Ectodermal cell (in vitro differentiated cells): Measurements from ENCODE around the gene AMPD2.

Experiments
- H3K27ac ChIP-seq: 2 replicates; pipeline ENCODE4 v1.7.0; 2013; ENCODE audit warnings: mild to moderate bottlenecking, low read depth, low read length; ENCODE audit not compliant: insufficient read depth, poor library complexity, severe bottlenecking
- H3K27me3 ChIP-seq: 2 replicates; pipeline ENCODE4 v1.7.0; 2013; ENCODE audit warnings: mild to moderate bottlenecking, low read length; ENCODE audit not compliant: insufficient read depth, control insufficient read depth, poor library complexity, severe bottlenecking
- H3K36me3 ChIP-seq: one replicate; pipeline ENCODE4 v1.7.0; 2013; ENCODE audit warnings: low read length; ENCODE audit not compliant: control insufficient read depth, insufficient read depth
- H3K4me1 ChIP-seq: one replicate; pipeline ENCODE4 v1.7.0; 2013; ENCODE audit warnings: low read length; ENCODE audit not compliant: control insufficient read depth, insufficient read depth
- H3K4me3 ChIP-seq: 2 replicates; pipeline ENCODE4 v1.7.0; 2013; ENCODE audit warnings: low read depth, low read length, control low read depth; ENCODE audit not compliant: insufficient read depth
- H3K9me3 ChIP-seq: 2 replicates; pipeline ENCODE4 v1.7.0; 2013; ENCODE audit warnings: mild to moderate bottlenecking, low read length, moderate library complexity; ENCODE audit not compliant: control insufficient read depth
- WGBS, 2 experiments: methylation state at CpG; one replicate each; pipeline ENCODE4 v1.1.7; 2013; ENCODE audit warnings: missing lambda C conversion rate in 2 of 2; 5-methylcytosine and 5-hydroxymethylcytosine counted together

AMPD2 gene

GRCh38 chr1:109623601-109624161 lies 4.0 kb downstream of the AMPD2 start:
- peaks cover 16% of the 10 kb centered on the region for H3K36me3 ChIP-seq
- H3K9me3 ChIP-seq, result no peaks in the 10 kb centered on the region
- H3K27me3 ChIP-seq, result no peaks in the 10 kb centered on the region
- no peak overlapping the region for H3K4me3 ChIP-seq
- WGBS, 2 experiments, result 89 to 90% methylated on average over 11 of the region's 11 CpGs
- no peak overlapping the region for H3K27ac ChIP-seq
- peaks cover 39% of the 10 kb centered on the region for H3K4me1 ChIP-seq

DNA sequence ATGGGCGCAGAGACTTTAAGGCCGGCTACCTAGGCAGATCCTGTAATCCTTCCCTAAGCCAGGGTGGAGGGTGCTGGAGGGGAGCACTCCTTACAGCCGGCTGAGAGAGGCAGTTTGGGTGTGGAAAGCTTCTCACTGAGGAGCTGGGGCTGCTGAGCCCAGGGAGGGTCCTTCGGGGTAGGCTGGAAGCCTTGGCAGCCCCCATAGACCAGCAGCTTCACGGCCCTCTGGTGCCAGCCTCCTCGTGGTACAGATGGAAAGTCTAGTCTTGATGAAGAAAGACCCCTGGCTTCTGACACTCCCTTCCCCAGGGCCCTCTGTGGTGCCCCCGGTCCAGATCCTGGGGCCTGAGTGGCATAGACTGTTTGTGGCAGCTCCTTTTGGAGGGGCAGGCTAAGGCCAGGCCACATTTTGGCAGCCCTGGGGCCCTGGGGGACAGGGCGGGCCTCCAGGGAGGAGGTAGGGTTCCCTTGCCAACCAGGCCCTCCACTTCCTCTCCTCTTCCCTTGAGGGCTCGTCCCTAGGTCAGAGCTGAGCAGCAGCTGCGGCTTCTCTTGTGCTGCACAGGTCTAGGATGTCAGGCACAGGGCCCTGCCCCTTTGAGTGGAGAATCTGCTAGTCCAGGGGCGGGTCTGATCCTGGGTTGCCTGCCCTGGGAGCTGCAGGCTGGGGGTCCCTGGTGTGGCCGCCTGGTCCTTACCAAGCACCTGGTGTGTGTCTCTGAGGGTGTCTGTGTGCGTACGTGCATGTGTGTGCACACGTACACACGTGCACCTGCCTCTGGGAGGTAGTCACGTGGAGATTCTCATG lies 4.8 kb downstream of the AMPD2 start:
- H3K9me3 ChIP-seq, result no peaks in the 10 kb centered on the region
- H3K27me3 ChIP-seq, result no peaks in the 10 kb centered on the region
- H3K4me3 ChIP-seq, result no peak overlapping the region
- H3K4me1 ChIP-seq, result peaks cover 33% of the 10 kb centered on the region
- H3K36me3 ChIP-seq, result peaks cover 17% of the 10 kb centered on the region
- 91 to 92% methylated on average over 17 of the region's 17 CpGs for WGBS, 2 experiments
- H3K27ac ChIP-seq, result no peak overlapping the region

DNA sequence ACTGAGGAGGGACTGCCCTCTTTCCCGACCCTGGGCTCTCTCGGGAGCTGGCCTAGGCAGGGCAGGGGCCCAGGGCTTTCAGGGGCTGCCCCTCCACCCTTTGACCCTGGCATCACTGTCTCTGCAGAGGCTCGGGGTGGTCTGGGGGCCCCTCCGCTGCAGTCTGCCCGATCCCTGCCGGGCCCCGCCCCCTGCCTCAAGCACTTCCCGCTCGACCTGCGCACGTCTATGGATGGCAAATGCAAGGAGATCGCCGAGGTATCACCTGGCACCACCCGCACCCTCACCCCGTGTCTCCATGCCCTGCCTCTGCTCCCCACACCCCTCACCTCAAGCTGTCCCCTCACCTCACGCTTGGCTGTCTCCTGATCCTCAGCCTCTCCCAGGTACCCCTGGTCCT lies 5.5 kb downstream of the AMPD2 start:
- Histone ChIP-seq H3K9me3 (no peaks in the 10 kb centered on the region), H3K36me3 (peaks cover 20% of the 10 kb centered on the region), H3K4me1 (peaks cover 32% of the 10 kb centered on the region), H3K4me3 (no peak overlapping the region), H3K27me3 (no peaks in the 10 kb centered on the region), H3K27ac (no peak overlapping the region)
- WGBS, 2 experiments, result 87 to 88% methylated on average over 16 of the region's 16 CpGs

- no peak overlapping the region for H3K4me3 ChIP-seq
- WGBS, 2 experiments, result 87 to 90% methylated on average over 32 of the region's 32 CpGs
- H3K4me1 ChIP-seq, result peaks cover 32% of the 10 kb centered on the region
- H3K36me3 ChIP-seq, result peaks cover 20% of the 10 kb centered on the region
- H3K27me3 ChIP-seq, result no peaks in the 10 kb centered on the region
- no peak overlapping the region for H3K27ac ChIP-seq
- no peaks in the 10 kb centered on the region for H3K9me3 ChIP-seq
Observed at GRCh38 chr1:109625601-109626560, 6.2 kb downstream of the AMPD2 start.

DNA sequence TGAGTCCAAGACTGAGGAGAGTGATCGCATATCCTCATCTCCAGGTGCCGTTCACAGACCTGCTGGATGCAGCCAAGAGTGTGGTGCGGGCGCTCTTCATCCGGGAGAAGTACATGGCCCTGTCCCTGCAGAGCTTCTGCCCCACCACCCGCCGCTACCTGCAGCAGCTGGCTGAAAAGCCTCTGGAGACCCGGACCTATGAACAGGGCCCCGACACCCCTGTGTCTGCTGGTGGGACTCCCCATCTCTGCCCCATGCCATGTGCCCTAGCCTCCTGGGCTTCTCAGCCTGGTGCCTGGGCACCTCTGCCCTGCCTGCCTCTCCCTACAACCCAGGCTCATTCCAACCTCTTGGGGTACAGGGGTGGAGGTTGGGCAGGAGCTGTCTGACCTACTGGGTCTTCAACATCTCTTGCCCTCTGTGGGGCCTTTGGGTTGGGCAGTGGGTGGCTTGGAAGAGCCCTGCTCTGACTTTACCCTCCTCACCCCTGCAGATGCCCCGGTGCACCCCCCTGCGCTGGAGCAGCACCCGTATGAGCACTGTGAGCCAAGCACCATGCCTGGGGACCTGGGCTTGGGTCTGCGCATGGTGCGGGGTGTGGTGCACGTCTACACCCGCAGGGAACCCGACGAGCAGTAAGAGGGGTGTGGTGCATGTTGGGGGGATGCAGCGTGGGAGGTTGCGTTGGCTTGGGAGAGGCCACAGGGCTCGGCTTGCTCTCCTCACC lies 7.2 kb downstream of the AMPD2 start:
- Histone ChIP-seq H3K4me1 (peaks cover 26% of the 10 kb centered on the region), H3K9me3 (no peaks in the 10 kb centered on the region), H3K36me3 (peaks cover 20% of the 10 kb centered on the region), H3K4me3 (no peak overlapping the region), H3K27me3 (no peaks in the 10 kb centered on the region), H3K27ac (no peak overlapping the region)
- WGBS, 2 experiments, result 95 to 96% methylated on average over 21 of the region's 21 CpGs

DNA sequence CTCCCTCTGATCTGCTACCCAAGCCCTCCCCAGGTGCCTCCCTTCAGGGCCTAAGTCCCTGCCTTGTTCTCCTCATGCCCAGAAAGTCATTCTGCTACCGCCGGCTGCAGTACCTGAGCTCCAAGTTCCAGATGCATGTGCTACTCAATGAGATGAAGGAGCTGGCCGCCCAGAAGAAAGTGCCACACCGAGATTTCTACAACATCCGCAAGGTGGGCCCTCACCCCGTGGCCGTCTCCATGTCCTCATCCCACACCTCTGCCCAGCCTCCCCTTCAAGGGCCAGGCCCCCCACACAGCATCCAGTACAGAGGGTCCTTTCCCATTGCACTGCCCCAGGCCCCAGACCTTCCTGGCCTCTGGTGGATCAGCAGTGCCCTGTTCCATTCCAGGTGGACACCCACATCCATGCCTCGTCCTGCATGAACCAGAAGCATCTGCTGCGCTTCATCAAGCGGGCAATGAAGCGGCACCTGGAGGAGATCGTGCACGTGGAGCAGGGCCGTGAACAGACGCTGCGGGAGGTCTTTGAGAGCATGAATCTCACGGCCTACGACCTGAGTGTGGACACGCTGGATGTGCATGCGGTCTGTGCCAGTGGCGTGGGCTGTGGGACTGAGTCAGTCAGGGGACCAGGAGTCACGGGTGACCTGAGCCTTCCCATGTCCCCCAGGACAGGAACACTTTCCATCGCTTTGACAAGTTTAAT lies 8.2 kb downstream of the AMPD2 start:
- Histone ChIP-seq H3K27ac (no peak overlapping the region), H3K4me3 (no peak overlapping the region), H3K9me3 (no peaks in the 10 kb centered on the region), H3K27me3 (no peaks in the 10 kb centered on the region), H3K36me3 (peaks cover 20% of the 10 kb centered on the region), H3K4me1 (peaks cover 26% of the 10 kb centered on the region)
- WGBS, 2 experiments, result 94 to 96% methylated on average over 23 of the region's 23 CpGs

DNA sequence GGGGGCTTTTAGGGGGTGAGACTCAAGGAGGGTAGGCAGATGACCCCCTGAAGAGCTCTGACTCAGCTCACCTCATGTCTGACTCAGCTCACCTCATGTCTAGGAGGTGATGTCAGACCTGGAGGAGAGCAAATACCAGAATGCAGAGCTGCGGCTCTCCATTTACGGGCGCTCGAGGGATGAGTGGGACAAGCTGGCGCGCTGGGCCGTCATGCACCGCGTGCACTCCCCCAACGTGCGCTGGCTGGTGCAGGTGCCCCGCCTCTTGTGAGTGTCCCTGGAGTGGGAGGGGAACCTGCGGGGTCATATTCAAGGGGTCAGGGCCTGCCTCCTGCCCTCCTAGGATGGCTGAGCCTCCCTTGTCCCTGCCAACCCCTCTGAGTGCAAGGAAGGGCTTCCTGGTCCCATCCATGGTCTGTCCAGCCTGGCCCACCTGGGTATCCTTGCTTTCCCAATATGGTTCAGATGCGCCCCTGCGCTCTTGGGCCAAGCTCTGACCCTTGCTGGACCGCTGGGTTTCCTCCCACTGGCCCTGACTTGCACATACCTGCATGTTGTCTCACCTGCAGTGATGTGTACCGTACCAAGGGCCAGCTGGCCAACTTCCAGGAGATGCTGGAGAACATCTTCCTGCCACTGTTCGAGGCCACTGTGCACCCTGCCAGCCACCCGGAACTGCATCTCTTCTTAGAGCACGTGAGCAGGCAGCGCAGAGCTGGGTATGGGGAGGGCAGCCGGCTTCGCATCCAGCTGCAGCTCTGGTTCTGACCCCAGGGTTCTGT lies 9.1 kb downstream of the AMPD2 start:
- H3K27ac ChIP-seq, result no peak overlapping the region
- no peaks in the 10 kb centered on the region for H3K27me3 ChIP-seq
- peaks cover 21% of the 10 kb centered on the region for H3K4me1 ChIP-seq
- peaks cover 20% of the 10 kb centered on the region for H3K36me3 ChIP-seq
- 92 to 94% methylated on average over 23 of the region's 23 CpGs for WGBS, 2 experiments
- H3K4me3 ChIP-seq, result no peak overlapping the region
- no peaks in the 10 kb centered on the region for H3K9me3 ChIP-seq

DNA sequence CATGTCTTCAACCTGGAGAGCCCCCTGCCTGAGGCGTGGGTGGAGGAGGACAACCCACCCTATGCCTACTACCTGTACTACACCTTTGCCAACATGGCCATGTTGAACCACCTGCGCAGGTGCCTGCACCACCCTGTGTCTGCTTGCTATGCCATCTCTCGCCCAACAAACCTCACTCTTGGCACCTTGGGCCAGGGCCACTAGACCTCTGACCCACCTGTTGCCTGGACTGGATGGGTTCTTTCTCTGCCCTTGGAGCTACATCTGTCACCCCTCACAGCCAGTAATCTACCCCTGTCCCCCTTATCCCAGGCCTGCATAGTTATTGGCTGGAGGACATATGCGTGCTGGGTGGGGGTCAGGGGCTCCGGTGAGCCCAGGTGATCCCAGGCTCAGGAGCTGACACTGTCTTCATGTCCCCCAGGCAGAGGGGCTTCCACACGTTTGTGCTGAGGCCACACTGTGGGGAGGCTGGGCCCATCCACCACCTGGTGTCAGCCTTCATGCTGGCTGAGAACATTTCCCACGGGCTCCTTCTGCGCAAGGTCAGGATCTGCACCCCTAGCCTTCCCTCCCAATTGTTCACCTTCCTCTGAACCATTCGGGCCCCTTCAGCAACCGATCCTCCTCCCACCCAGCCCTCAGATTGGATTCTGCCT lies 9.9 kb downstream of the AMPD2 start:
- Histone ChIP-seq H3K36me3 (peaks cover 20% of the 10 kb centered on the region), H3K9me3 (no peaks in the 10 kb centered on the region), H3K4me3 (no peak overlapping the region), H3K4me1 (peaks cover 14% of the 10 kb centered on the region), H3K27ac (no peak overlapping the region), H3K27me3 (no peaks in the 10 kb centered on the region)
- WGBS, 2 experiments, result 88 to 90% methylated on average over 10 of the region's 10 CpGs
